Peyer's patch (tissue), 4 donors: ENCODE measurements around the gene RAB28. TPM values are rescaled to one million over a fixed set of nuclear protein-coding genes. Genes with fewer than 3 reads are reported as not detected.

ENCODE experiments used
- DNase-seq, 3 donors: peaks; one replicate each; pipeline ENCODE4 v3.0.0-alpha.2; 2017 to 2019
- H3K27ac ChIP-seq, 4 donors: fragments of 200-600 bp; sonication (generic); one replicate each; pipeline ENCODE4 v1.5.1; 2016 to 2019
- H3K27me3 ChIP-seq, 2 donors: fragments of 200-600 bp; sonication (generic); one replicate each; pipeline ENCODE4 v1.5.1; 2019
- H3K36me3 ChIP-seq, 3 donors: fragments of 200-600 bp; sonication (generic); one replicate each; pipeline ENCODE4 v1.5.1; 2016 to 2019
- H3K4me1 ChIP-seq, 4 donors: fragments of 200-600 bp; sonication (generic); one replicate each; pipeline ENCODE4 v1.5.1; 2016 to 2019
- H3K4me3 ChIP-seq, 4 donors: fragments of 200-600 bp; sonication (generic); 1 replicate in 3 of 4; 2 replicates in 1 of 4; pipeline ENCODE4 v1.5.1; 2016 to 2019; ENCODE audit warnings: mild to moderate bottlenecking in 1 of 4
- H3K9me3 ChIP-seq, 4 donors: fragments of 200-600 bp; sonication (generic); one replicate each; pipeline ENCODE4 v1.5.1; 2016 to 2019; ENCODE audit warnings: mild to moderate bottlenecking in 1 of 4
- POLR2A ChIP-seq, 2 donors: fragments of 450-650 bp; IDR thresholded peaks; one replicate each; pipeline ENCODE4 v1.5.1; 2017; ENCODE audit warnings: antibody characterized with exemption in 2 of 2, mild to moderate bottlenecking in 2 of 2, moderate library complexity in 2 of 2
- total RNA-seq, 4 donors: library from RNA; depleted of rRNA; stranded (reverse); fragments of >200 nt; gene quantifications; one replicate each; pipeline ENCODE4 v1.1.0, GENCODE V29; 2016
- TF ChIP-seq, protein P1 (sequence below), 6 experiments: fragments of 450-650 bp in 4 of 6; fragments of 200-600 bp in 2 of 6; sonication (generic) in 1 of 6; IDR thresholded peaks; one replicate each; pipeline ENCODE4 v1.5.1; 2017 to 2019; ENCODE audit warnings: antibody characterized with exemption in 6 of 6, mild to moderate bottlenecking in 3 of 6, moderate library complexity in 1 of 6

RAB28 gene
- total RNA-seq, 4 donors from 2014 or later = 11.2 to 24.8 (median 12.4) TPM

- no peak for DNase-seq
- Histone ChIP-seq H3K9me3 (no peaks in the 10 kb centered on the region), H3K4me1 (no peaks in the 10 kb centered on the region), H3K36me3 (no peaks in the 10 kb centered on the region), H3K4me3 (no peak overlapping the region), H3K27ac (no peak overlapping the region), H3K27me3 (no peaks in the 10 kb centered on the region)
- TF ChIP-seq POLR2A (IDR thresholded peaks at IDR 0.05) = no peak
- TF ChIP-seq, protein P1, sequence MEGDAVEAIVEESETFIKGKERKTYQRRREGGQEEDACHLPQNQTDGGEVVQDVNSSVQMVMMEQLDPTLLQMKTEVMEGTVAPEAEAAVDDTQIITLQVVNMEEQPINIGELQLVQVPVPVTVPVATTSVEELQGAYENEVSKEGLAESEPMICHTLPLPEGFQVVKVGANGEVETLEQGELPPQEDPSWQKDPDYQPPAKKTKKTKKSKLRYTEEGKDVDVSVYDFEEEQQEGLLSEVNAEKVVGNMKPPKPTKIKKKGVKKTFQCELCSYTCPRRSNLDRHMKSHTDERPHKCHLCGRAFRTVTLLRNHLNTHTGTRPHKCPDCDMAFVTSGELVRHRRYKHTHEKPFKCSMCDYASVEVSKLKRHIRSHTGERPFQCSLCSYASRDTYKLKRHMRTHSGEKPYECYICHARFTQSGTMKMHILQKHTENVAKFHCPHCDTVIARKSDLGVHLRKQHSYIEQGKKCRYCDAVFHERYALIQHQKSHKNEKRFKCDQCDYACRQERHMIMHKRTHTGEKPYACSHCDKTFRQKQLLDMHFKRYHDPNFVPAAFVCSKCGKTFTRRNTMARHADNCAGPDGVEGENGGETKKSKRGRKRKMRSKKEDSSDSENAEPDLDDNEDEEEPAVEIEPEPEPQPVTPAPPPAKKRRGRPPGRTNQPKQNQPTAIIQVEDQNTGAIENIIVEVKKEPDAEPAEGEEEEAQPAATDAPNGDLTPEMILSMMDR (IDR thresholded peaks at IDR 0.05) = no peak
Observed at GRCh38 chr4:13340672-13341071, 143.5 kb downstream of the RAB28 start.

DNA sequence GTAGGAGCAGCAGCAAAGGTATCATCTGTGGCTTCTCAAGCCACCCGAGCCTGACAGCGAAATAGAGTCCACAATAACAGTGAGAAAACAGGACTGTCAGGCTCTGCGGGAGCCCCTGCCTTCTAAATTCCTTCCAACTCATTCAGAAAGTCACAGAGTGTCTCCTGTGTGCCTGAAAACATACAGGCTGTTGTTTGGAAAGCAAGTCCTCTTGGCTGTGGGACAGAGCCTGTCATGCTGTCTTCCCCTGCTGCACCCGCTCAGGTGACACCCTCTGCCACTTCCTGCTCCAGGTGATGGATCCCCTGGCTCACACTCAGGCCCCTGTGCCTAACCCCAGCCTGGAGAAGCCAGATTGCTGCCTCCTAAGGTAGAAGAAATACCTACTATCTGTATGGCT is 152.3 kb downstream of the RAB28 start:
- H3K4me3 ChIP-seq = no peak overlapping the region
- TF ChIP-seq, protein P1 (IDR thresholded peaks at IDR 0.05) = no peak
- TF ChIP-seq POLR2A (IDR thresholded peaks at IDR 0.05) = no peak
- H3K27ac ChIP-seq = no peak overlapping the region
- no peaks in the 10 kb centered on the region for H3K27me3 ChIP-seq
- DNase-seq = no peak
- no peaks in the 10 kb centered on the region for H3K9me3 ChIP-seq
- H3K4me1 ChIP-seq = no peaks in the 10 kb centered on the region
- H3K36me3 ChIP-seq = no peaks in the 10 kb centered on the region

- no peak overlapping the region for H3K27ac ChIP-seq
- no peak overlapping the region for H3K4me3 ChIP-seq
- H3K9me3 ChIP-seq = no peaks in the 10 kb centered on the region
- no peaks in the 10 kb centered on the region for H3K36me3 ChIP-seq
- no peak for TF ChIP-seq POLR2A (IDR thresholded peaks at IDR 0.05)
- TF ChIP-seq, protein P1 (IDR thresholded peaks at IDR 0.05) = no peak
- no peaks in the 10 kb centered on the region for H3K4me1 ChIP-seq
- H3K27me3 ChIP-seq = no peaks in the 10 kb centered on the region
- DNase-seq = no peak
Observed at GRCh38 chr4:13329963-13330362, 154.2 kb downstream of the RAB28 start.

GRCh38 chr4:13329340-13329850 is 154.7 kb downstream of the RAB28 start:
- H3K4me1 ChIP-seq = no peaks in the 10 kb centered on the region
- no peaks in the 10 kb centered on the region for H3K36me3 ChIP-seq
- no peak overlapping the region for H3K27ac ChIP-seq
- no peaks in the 10 kb centered on the region for H3K27me3 ChIP-seq
- TF ChIP-seq, protein P1 (IDR thresholded peaks at IDR 0.05) = no peak
- no peak for TF ChIP-seq POLR2A (IDR thresholded peaks at IDR 0.05)
- H3K9me3 ChIP-seq = no peaks in the 10 kb centered on the region
- no peak for DNase-seq
- no peak overlapping the region for H3K4me3 ChIP-seq

DNA sequence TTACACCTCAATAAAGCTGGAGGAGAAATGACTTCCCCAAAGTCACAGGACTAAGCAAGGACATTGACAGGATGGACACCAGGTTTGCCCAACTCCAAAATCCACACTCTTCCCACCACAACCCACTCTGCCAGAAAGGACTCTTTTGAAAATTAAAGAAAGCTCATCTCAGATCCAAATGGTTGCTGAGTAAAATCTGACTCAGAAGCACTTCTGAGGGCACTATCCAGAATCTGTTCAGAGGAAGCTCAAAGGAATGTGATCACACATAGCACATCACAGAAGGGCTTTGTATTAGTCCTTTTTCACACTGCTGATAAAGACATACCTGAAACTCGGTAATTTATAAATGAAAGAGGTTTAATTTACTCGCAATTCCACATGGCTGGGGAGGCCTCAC is 155.5 kb downstream of the RAB28 start:
- no peak for TF ChIP-seq POLR2A (IDR thresholded peaks at IDR 0.05)
- TF ChIP-seq, protein P1 (IDR thresholded peaks at IDR 0.05) = no peak
- no peak for DNase-seq
- no peak overlapping the region for H3K4me3 ChIP-seq
- H3K4me1 ChIP-seq = no peaks in the 10 kb centered on the region
- H3K9me3 ChIP-seq = no peaks in the 10 kb centered on the region
- no peaks in the 10 kb centered on the region for H3K36me3 ChIP-seq
- no peak overlapping the region for H3K27ac ChIP-seq
- no peaks in the 10 kb centered on the region for H3K27me3 ChIP-seq

- Histone ChIP-seq H3K4me3 (no peak overlapping the region), H3K36me3 (no peaks in the 10 kb centered on the region), H3K9me3 (no peaks in the 10 kb centered on the region), H3K27me3 (no peaks in the 10 kb centered on the region), H3K4me1 (no peaks in the 10 kb centered on the region), H3K27ac (no peak overlapping the region)
- TF ChIP-seq, protein P1 (IDR thresholded peaks at IDR 0.05) = no peak
- no peak for TF ChIP-seq POLR2A (IDR thresholded peaks at IDR 0.05)
- DNase-seq = no peak
Observed at GRCh38 chr4:13327991-13328390, 156.1 kb downstream of the RAB28 start.
